Large intestine (tissue), 3 donors: Measurements from ENCODE around the gene TNFRSF9. TPM values are rescaled to one million over a fixed set of nuclear protein-coding genes. Genes with fewer than 3 reads are reported as not detected.

ENCODE experiments used
- DNase-seq, 2 donors: peaks; one replicate each; pipeline versions ENCODE4 v3.0.0 to v3.0.0-alpha.2; 2013
- H3K27ac ChIP-seq: one replicate; pipeline ENCODE4 v1.5.1; 2013; ENCODE audit warnings: low read length
- H3K27me3 ChIP-seq: 2 replicates; pipeline ENCODE4 v1.6.1; 2013; ENCODE audit warnings: low read length; ENCODE audit not compliant: control insufficient read depth, insufficient read depth
- H3K36me3 ChIP-seq: 2 replicates; pipeline ENCODE4 v1.6.1; 2013; ENCODE audit warnings: low read length; ENCODE audit not compliant: control insufficient read depth, insufficient read depth
- H3K4me1 ChIP-seq: one replicate; pipeline ENCODE4 v1.6.1; 2013; ENCODE audit warnings: low read length; ENCODE audit not compliant: control insufficient read depth, insufficient read depth
- H3K4me3 ChIP-seq: one replicate; pipeline ENCODE4 v1.5.1; 2013; ENCODE audit warnings: low read length
- H3K9me3 ChIP-seq: one replicate; pipeline ENCODE4 v1.6.1; 2013; ENCODE audit warnings: mild to moderate bottlenecking, low read depth, low read length, moderate library complexity; ENCODE audit not compliant: control insufficient read depth
- WGBS: methylation state at CpG from one replicate; pipeline ENCODE4 v1.1.5; 2013; ENCODE audit warnings: low lambda C conversion rate; ENCODE audit not compliant: insufficient coverage; 5-methylcytosine and 5-hydroxymethylcytosine counted together
- polyA plus RNA-seq: library from polyadenylated mRNA; unstranded; fragments of 120-200 nt; gene quantifications from one replicate; pipeline ENCODE4 v1.2.1, GENCODE V29; 2013

The TNFRSF9 gene
- polyA plus RNA-seq, 1 donor: 0.33 TPM

GRCh38 chr1:7879228-7879627 lies 61.4 kb downstream of the TNFRSF9 start:
- H3K27ac ChIP-seq: no peak overlapping the region
- WGBS: no CpG with 5 or more reads among the region's 3 CpGs
- no peaks in the 10 kb centered on the region for H3K9me3 ChIP-seq
- H3K4me3 ChIP-seq: no peak overlapping the region
- no peak for DNase-seq
- no peaks in the 10 kb centered on the region for H3K4me1 ChIP-seq
- no peaks in the 10 kb centered on the region for H3K27me3 ChIP-seq
- no peaks in the 10 kb centered on the region for H3K36me3 ChIP-seq

DNA sequence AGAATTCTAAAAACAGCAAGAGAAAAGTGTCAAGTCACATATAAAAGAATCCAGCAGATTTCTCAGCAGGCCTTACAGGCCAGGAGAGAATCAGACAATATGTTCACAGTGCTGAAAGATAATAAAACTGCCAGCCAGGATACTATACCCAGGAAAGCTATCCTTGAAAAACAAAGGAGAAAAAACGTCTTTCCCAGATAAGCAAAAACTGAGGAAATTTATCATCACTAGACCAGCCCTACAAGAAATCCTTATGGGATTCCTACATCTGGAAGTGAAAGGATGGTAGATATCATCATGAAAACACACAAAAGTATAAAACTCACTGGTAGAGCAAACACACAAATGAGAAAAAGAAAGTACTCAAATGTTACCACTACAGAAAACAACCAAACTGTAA lies 62.6 kb downstream of the TNFRSF9 start:
- no peaks in the 10 kb centered on the region for H3K27me3 ChIP-seq
- H3K36me3 ChIP-seq: no peaks in the 10 kb centered on the region
- no peaks in the 10 kb centered on the region for H3K9me3 ChIP-seq
- H3K4me1 ChIP-seq: no peaks in the 10 kb centered on the region
- no peak overlapping the region for H3K4me3 ChIP-seq
- no peak for DNase-seq
- H3K27ac ChIP-seq: no peak overlapping the region
- 20% methylated on average over 1 of the region's 1 CpG for WGBS

- Histone ChIP-seq H3K27me3 (no peaks in the 10 kb centered on the region), H3K9me3 (no peaks in the 10 kb centered on the region), H3K36me3 (no peaks in the 10 kb centered on the region), H3K4me3 (no peak overlapping the region), H3K4me1 (no peaks in the 10 kb centered on the region), H3K27ac (no peak overlapping the region)
- no peak for DNase-seq
- 72% methylated on average over 3 of the region's 11 CpGs for WGBS
These were observed 66.5 kb downstream of the TNFRSF9 start for GRCh38 chr1:7873801-7874795.

GRCh38 chr1:7871136-7871535 lies 69.5 kb downstream of the TNFRSF9 start:
- no peak overlapping the region for H3K27ac ChIP-seq
- H3K9me3 ChIP-seq: no peaks in the 10 kb centered on the region
- no peaks in the 10 kb centered on the region for H3K27me3 ChIP-seq
- no peak overlapping the region for H3K4me3 ChIP-seq
- WGBS: 60% methylated on average over 1 of the region's 6 CpGs
- DNase-seq: no peak
- H3K36me3 ChIP-seq: no peaks in the 10 kb centered on the region
- H3K4me1 ChIP-seq: no peaks in the 10 kb centered on the region

GRCh38 chr1:7869136-7869920 lies 71.3 kb downstream of the TNFRSF9 start:
- Histone ChIP-seq H3K4me1 (no peaks in the 10 kb centered on the region), H3K9me3 (no peaks in the 10 kb centered on the region), H3K27me3 (no peaks in the 10 kb centered on the region), H3K27ac (no peak overlapping the region), H3K36me3 (no peaks in the 10 kb centered on the region), H3K4me3 (no peak overlapping the region)
- 80% methylated on average over 2 of the region's 16 CpGs for WGBS
- DNase-seq: no peak

DNA sequence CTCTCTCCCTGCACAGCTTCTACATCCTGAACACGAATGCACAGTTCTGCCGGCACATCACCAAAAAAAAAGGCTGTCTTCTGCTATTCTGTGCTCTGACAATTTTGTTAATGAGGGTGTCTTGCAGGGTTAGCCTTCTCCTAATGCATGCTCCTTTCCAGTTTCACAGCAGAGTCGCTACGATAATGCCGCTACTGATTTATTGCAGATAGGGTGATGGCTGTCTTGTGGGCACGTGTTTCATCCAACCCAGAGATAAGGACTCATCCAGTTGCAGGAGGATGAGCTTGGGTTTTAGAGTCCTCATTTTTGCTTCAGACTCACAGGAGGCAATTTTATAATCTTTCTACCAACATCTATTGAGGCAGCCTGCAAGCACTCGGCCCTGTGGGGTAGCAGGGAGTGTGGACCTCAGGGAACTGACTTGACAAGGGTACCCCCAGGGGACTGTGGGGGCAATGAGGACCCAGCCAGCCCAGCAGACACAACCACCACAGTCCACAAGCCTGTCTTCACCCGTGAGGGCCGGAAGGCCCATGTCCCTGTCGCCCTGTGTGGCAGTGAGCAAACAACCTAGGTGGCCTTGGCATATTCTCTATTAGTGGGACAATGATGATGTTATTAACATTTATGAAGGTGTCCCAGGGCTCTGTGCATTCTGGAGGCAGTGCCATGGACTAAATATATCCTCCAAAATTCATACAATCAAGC lies 72.4 kb downstream of the TNFRSF9 start:
- Histone ChIP-seq H3K9me3 (no peaks in the 10 kb centered on the region), H3K27me3 (no peaks in the 10 kb centered on the region), H3K4me1 (no peaks in the 10 kb centered on the region), H3K4me3 (no peak overlapping the region), H3K36me3 (no peaks in the 10 kb centered on the region), H3K27ac (no peak overlapping the region)
- whole genome bisulfite sequencing: no CpG with 5 or more reads among the region's 10 CpGs
- DNase-seq: no peak

DNA sequence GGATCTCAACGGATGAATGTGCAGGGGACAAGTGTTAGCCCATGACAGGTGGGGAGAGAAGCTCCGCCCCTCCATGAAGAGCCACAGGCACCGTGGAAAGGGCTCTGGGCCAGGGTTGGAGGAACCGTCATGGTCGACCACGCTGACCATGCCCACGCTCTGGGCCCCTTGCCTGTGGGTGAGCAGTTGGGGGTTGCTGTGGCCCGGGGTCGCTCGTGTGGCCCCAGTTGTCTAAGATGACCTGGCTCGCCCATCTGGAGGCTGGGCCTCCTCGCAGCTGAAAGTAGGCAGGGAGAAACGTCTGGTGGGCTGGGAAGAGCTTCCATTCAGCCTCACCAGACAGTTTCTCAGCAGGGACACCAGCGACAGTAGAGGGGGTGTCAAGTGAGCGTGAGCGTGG lies 74.7 kb downstream of the TNFRSF9 start:
- no CpG with 5 or more reads among the region's 16 CpGs for WGBS
- Histone ChIP-seq H3K27me3 (no peaks in the 10 kb centered on the region), H3K4me1 (no peaks in the 10 kb centered on the region), H3K27ac (no peak overlapping the region), H3K4me3 (no peak overlapping the region), H3K9me3 (no peaks in the 10 kb centered on the region), H3K36me3 (no peaks in the 10 kb centered on the region)
- DNase-seq: no peak

Other genes with a start within 250 kb of the TNFRSF9 start
- gene VAMP3, start 169.5 kb downstream of the TNFRSF9 start, polyA plus RNA-seq: 113 TPM
- gene PER3, start 156.5 kb downstream of the TNFRSF9 start, polyA plus RNA-seq: 5.1 TPM
- gene UTS2, start 87.8 kb downstream of the TNFRSF9 start, polyA plus RNA-seq: 0.36 TPM
- 228 TPM for gene PARK7, start 20.9 kb upstream of the TNFRSF9 start, polyA plus RNA-seq
- 39.5 TPM for gene ERRFI1, start 85.5 kb upstream of the TNFRSF9 start, polyA plus RNA-seq